GM12873 (cell line): ENCODE measurements around the gene POGLUT2.

Experiments
- TF ChIP-seq, protein P1 (sequence below): IDR thresholded peaks from 2 replicates; pipeline ENCODE4 v1.5.1; 2012; ENCODE audit warnings: low read depth, mild to moderate bottlenecking, moderate library complexity, low read length, control low read depth; ENCODE audit not compliant: insufficient read depth; ENCODE audit errors: missing control alignments

POGLUT2 gene

DNA sequence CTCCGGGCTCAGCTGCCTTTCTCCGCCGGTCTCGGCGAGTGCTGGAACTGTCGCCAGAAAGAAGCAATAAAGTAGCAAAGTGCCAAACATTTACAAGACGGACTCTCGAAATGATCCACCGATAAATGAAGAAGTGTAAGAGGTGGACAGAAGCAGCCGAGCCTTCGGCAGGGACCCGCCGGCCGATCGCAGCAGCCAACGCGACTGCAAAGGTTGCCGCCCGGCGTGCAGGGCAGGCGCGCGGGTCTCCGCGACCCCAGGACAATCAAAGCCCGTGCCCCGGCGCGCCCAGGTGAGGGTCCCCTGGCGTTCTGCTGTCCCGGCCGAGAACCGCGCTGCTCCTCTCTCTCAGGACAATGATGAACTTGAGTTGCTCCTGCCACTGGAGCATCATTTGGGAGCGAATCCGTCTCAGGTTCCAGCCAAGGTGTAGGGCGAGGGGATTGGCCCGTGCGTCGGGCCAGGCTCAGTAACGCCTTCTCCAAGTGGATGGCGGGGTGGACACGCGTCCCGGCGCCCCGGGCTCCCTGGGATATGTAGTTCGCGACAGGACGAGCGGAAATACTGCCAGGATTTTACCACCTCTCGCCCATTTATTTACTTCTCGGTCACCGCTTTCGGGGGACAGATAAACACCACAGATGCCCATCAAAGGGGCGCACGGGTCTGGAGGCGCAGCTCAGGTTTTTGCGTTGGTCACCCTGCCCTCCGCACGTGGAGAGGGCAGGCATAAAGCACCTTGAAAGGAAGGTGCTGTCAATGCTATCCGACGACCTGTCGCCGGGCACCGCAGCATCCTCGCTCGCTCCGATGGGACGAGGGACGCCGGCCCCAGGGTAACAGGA, at the start of gene POGLUT2, which contains the start of gene BIVM:
Gene POGLUT2, minus strand, starts transcription at position 396 of the 845 bp plus-strand sequence. Its CDS starts 306 bp downstream, at position 90.
Gene BIVM, plus strand, starts transcription at position 539 of the 845 bp plus-strand sequence. CDS start 8,149 bp downstream, outside the sequence.
- TF ChIP-seq, protein P1, sequence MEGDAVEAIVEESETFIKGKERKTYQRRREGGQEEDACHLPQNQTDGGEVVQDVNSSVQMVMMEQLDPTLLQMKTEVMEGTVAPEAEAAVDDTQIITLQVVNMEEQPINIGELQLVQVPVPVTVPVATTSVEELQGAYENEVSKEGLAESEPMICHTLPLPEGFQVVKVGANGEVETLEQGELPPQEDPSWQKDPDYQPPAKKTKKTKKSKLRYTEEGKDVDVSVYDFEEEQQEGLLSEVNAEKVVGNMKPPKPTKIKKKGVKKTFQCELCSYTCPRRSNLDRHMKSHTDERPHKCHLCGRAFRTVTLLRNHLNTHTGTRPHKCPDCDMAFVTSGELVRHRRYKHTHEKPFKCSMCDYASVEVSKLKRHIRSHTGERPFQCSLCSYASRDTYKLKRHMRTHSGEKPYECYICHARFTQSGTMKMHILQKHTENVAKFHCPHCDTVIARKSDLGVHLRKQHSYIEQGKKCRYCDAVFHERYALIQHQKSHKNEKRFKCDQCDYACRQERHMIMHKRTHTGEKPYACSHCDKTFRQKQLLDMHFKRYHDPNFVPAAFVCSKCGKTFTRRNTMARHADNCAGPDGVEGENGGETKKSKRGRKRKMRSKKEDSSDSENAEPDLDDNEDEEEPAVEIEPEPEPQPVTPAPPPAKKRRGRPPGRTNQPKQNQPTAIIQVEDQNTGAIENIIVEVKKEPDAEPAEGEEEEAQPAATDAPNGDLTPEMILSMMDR = no peak

DNA sequence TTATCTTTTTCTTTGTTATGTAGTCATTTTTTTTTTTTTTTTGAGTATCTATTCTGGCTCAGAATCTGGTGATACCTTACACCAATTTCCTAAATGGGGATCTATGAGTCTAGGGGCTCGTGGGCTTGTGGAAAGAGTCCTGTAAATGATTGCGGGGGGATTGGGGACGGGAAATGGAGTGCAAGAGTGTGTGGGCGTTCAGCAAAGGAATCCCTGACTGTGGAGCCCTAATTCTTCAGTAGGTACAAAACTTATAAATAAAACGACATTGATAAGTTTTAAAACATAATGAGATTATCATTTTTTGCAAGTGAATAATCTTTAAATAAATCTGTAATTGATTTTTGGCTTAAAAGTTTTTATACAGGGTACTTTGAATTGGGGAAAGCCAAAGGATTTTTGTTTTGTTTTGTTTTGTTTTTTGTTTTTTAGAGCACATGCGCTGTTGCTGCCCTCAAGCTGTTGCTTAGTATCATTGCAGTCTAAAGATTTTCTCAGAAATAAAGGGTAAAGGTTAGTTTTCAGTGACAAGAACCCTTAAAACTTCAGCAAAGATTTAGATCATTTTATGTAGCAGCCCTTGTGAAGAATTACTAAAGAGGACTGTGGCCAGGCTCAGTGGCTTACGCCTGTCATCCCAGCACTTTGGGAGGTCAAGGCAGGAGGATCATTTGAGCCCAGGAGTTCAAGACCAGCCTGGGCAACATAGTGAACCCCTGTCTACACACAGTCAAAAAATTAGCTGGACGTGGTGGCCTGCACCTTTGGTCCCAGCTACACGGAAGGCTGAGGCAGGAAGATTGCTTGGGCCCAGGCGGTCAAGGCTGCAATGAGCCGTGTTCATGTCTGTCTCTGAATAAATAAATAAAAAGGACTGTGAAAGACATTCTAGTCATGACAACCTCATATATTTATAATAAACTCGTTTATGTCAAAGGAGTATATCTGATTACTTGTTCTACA, 48.8 kb upstream of the POGLUT2 start:
- TF ChIP-seq, protein P1 = peak; percentile 64

DNA sequence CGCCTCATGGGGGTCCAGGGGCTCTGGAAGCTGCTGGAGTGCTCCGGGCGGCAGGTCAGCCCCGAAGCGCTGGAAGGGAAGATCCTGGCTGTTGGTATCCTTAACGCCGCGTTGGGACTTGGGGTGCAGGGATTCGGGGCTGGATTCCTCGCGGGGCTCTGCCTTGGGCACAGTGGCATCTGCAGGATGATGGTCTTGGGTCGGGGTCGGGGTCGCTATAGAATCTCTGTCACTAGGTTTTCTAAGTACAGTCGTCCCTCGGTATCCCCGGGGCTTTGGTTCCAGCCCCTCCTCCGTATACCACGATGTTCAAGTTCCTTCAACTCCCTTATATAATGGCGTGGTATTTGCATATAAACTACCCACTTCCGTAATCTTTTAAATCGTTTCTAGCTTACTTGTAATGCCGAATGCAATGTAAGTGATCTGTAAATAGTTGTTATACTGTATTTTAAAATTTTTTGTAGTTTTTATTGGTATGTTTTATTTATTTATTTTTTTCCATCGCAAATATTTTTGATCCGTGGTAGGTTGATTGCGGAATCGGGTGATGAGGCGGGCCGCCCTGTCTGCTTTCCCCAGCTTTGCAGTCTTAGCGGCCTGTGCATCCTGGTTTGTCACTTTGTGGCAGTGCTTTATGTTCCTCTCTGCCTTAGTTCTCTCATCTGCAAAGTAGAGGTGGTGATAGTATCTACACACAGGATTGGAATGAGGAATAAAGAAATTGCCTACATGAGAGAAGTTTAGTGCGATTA, 47.7 kb upstream of the POGLUT2 start:
- TF ChIP-seq, protein P1 = no peak

DNA sequence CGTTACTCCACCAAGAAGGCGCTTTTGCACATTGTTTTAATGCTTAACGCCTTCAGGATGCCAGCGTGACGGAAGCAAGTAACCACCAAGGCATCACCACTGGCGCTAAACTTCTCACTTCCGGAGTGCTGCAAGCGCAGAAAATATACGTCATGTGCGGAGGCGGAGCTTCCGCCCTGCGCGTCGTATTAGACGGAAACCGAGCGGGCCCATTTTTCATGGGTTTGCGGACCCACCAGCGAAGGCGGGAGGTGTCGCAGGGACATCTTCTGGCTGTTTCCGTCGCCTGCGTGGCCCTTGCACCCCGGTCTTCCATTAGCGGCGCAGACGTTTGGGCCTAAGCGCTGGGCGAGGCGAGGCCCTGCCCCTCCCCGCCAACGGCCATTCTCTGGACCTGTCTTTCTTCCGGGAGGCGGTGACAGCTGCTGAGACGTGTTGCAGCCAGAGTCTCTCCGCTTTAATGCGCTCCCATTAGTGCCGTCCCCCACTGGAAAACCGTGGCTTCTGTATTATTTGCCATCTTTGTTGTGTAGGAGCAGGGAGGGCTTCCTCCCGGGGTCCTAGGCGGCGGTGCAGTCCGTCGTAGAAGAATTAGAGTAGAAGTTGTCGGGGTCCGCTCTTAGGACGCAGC, 47.0 kb upstream of the POGLUT2 start, which contains the start of gene ERCC5:
Gene ERCC5, plus strand, starts transcription at position 403 of the 631 bp plus-strand sequence. CDS start 235 bp downstream, outside the sequence.
- TF ChIP-seq, protein P1 = no peak

DNA sequence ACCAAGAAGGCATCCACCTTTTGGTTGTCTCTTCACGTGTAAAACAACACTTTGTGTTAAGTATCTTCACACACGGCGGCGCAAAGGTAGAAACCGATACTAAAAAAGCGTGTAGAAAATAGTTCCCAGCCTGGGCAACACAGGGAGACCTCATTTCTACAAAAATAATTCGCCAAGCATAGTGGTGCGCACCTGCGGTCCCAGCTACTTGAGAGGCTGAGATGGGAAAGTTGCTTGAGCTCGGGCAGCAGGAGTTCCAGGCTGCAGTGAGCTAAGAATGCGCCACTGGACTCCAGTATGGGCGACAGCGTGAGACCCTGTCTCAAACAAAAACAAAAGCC, 46.5 kb upstream of the POGLUT2 start:
- TF ChIP-seq, protein P1 = no peak

DNA sequence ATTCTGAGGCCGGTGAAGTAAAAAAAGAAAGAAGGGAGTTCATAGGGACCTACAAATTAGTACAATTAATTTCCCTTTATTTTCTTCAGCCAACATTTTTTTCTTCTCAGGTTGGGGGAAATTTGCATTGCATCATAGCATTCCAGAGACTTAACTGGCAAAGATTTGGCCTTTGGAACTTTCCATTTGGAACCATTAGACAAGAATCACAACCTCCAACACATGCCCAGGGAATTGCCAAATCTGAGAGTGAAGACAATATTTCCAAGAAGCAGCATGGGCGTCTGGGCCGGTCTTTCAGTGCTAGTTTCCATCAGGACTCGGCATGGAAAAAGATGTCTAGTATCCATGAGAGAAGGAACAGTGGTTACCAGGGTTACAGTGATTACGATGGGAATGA, 40.7 kb upstream of the POGLUT2 start:
- TF ChIP-seq, protein P1 = no peak
